GM18519 (cell line): ENCODE data around the gene GHRHR.

Experiments
- ATAC-seq: cut with Tn5 transposase; IDR thresholded peaks from one replicate; pipeline ENCODE4 v1.9.1; 2021; ENCODE audit warnings: mild to moderate bottlenecking, moderate library complexity; ENCODE audit not compliant: unreplicated experiment, low FRiP score

GHRHR gene

DNA sequence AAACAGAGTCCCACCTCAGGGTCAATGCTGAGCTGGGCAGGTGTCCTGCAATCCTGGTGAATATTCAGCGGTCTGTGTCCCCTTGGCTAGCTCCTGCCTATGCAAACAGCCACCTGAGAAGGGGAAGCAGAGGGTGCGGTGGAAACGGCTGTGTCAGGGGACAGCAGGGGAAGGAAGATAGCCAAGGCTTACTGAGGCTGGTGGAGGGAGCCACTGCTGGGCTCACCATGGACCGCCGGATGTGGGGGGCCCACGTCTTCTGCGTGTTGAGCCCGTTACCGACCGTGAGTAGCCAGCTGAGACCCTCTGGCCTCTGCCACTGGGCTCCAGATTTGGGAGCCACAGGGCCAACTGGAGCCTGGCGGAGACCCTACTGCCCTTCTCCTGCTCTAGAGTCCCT, at the start of gene GHRHR:
Gene GHRHR, plus strand, starts transcription at position 112 of the 400 bp plus-strand sequence. Its CDS starts 116 bp downstream, at position 228.
- ATAC-seq = no peak

GRCh38 chr7:30914596-30914995, 49.2 kb upstream of the GHRHR start:
- ATAC-seq = no peak

GRCh38 chr7:30915005-30915601, 48.6 kb upstream of the GHRHR start:
- no peak for ATAC-seq

GRCh38 chr7:30915751-30916150, 48.0 kb upstream of the GHRHR start:
- ATAC-seq = no peak

- no peak for ATAC-seq
Measured at GRCh38 chr7:30916255-30916654, 47.5 kb upstream of the GHRHR start.

GRCh38 chr7:30916767-30917166, 47.0 kb upstream of the GHRHR start:
- no peak for ATAC-seq

GRCh38 chr7:30917216-30917893, 46.4 kb upstream of the GHRHR start:
- ATAC-seq = no peak

GRCh38 chr7:30918676-30919075, 45.1 kb upstream of the GHRHR start:
- no peak for ATAC-seq

DNA sequence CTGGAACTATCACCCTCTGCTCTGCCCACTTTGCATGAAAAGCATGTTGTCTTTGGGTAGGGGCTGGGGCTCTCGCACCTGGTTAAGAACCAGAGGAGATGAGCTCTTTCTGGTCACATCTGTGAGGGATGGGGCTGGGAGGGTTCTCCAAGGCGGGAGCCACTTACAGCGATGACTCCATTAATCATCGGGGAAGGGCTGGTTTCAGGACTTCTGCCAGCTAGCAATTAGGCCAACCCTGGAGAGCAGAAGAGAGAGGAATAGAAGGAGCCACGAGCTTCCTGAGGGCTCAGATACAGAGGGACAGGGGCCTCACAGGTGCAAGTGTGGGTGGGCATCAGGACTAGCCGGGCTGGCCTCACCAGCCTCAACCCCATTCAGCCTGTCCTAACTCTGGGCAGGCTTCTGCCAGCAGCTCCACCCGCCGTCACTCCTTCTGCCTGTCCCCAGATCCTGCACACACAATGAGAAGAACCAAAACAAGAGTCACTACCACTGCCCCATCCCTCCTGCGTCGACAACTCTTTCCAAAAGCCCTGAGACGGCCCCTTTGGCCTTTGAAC, 43.7 kb upstream of the GHRHR start:
- ATAC-seq = no peak

DNA sequence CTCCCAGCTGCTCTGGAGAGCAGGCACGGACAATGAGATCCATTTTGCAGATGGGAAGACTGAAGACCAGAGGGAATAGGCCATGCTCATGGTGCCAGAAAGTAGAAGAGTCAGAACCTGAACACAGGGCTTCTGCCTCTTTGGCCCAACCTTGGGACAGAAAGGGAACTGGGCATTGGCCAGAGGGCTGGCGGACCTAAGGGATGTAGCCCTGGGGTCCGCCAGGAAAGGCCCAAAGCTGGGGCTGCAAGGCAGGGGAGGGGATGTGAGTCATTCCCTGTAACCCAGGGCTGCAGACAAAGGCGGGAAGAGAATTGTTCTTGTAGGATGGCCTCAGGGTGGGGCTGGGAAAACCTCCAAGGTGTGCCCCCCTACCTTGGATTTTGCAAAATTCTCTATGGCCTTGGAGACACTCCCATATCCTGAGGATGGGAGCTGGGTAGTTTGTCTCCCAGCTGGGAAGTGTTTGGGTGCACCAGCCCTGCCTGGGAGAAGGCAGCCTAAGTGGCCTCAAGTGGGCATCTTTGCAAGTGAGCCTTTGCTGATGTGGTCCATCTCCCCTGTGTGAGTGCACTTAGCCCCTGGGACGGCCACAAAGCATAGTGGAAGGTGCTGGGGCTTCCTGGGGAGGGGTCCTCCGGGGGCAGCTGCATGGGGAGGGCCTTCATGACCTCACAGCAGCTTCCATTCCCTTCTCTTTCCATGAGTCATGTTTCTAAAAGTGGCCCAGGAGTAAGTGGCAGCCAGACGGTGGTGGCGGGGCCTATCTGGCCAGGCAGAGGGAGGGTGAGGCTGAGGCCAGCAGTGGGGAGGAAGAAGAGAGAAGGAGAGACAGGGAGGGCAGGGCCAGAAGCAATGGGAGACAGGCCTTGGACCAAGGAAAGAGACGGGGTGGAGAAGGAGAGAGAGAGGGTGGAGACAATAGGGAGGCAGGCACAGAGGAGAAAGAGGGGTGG, 42.9 kb upstream of the GHRHR start:
- ATAC-seq = no peak

GRCh38 chr7:30921540-30922401, 42.0 kb upstream of the GHRHR start:
- ATAC-seq = no peak

DNA sequence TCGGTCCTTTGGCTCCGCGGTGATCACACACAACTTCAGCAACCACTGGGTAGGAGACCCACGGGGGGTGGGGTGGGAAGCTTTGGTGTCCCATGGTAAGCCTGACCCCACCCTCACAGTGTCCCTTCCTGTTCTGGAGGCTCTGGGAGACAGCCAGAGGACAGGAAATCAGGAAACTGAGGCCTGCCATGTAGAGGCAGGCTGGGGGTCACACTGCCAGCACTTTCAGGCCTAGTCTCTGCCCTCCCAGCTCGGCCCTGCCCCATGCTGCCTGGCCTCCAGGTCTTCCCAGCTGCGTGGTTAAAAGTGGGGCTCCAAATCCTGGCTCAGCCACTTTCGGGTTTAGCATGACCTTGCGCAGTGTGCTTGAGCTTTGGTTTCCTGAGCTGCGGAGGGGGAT, 41.2 kb upstream of the GHRHR start:
- ATAC-seq = no peak

DNA sequence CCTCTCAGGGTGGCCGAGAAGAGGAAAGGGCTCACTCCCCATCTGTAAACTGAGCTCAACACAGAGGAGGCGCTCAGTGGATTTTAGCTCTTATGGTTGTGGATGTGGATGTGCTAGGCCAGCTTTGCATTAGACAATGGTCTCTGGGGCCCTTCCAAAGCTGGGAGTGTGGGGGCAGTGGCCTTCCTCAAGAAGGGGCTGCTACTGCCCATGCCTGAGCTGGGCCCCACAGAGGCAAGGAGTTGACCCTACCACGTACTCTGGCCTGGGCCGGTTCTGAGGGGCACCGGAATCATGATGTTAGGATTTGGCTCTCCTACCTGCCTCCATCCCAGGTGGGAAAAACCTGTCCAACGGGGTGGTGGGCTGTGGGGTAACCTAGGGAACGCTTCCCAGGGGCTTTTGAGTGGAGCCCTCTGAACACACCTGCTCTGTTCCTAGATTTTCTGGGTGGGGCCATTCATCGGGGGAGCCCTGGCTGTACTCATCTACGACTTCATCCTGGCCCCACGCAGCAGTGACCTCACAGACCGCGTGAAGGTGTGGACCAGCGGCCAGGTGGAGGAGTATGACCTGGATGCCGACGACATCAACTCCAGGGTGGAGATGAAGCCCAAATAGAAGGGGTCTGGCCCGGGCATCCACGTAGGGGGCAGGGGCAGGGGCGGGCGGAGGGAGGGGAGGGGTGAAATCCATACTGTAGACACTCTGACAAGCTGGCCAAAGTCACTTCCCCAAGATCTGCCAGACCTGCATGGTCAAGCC, 40.6 kb upstream of the GHRHR start:
- ATAC-seq = no peak

DNA sequence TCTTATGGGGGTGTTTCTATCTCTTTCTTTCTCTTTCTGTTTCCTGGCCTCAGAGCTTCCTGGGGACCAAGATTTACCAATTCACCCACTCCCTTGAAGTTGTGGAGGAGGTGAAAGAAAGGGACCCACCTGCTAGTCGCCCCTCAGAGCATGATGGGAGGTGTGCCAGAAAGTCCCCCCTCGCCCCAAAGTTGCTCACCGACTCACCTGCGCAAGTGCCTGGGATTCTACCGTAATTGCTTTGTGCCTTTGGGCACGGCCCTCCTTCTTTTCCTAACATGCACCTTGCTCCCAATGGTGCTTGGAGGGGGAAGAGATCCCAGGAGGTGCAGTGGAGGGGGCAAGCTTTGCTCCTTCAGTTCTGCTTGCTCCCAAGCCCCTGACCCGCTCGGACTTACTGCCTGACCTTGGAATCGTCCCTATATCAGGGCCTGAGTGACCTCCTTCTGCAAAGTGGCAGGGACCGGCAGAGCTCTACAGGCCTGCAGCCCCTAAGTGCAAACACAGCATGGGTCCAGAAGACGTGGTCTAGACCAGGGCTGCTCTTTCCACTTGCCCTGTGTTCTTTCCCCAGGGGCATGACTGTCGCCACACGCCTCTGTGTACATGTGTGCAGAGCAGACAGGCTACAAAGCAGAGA, 39.9 kb upstream of the GHRHR start:
- ATAC-seq = no peak

DNA sequence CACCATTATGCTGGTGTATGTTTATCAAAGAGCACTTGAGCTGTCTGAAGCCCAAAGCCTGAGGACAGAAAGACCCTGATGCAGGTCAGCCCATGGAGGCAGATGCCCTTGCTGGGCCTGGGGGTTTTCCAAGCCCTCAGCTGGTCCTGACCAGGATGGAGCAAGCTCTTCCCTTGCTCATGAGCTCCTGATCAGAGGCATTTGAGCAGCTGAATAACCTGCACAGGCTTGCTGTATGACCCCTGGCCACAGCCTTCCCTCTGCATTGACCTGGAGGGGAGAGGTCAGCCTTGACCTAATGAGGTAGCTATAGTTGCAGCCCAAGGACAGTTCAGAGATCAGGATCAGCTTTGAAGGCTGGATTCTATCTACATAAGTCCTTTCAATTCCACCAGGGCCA, 39.1 kb upstream of the GHRHR start:
- no peak for ATAC-seq

DNA sequence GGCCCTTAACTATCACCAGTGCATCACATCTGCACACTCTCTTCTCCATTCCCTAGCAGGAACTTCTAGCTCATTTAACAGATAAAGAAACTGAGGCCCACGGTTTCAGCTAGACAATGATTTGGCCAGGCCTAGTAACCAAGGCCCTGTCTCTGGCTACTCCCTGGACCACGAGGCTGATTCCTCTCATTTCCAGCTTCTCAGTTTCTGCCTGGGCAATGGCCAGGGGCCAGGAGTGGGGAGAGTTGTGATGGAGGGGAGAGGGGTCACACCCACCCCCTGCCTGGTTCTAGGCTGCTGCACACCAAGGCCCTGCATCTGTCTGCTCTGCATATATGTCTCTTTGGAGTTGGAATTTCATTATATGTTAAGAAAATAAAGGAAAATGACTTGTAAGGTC, 38.6 kb upstream of the GHRHR start:
- no peak for ATAC-seq

- ATAC-seq = no peak
Measured at GRCh38 chr7:30925913-30926312, 37.8 kb upstream of the GHRHR start.

GRCh38 chr7:30926313-30926712, 37.4 kb upstream of the GHRHR start:
- no peak for ATAC-seq

GRCh38 chr7:30927040-30927439, 36.7 kb upstream of the GHRHR start:
- no peak for ATAC-seq
